Spleen (tissue), 11 donors: Measurements from ENCODE around the gene MAST4. TPM values are rescaled to one million over a fixed set of nuclear protein-coding genes. Genes with fewer than 3 reads are reported as not detected.

Experiments
- DNase-seq: peaks from one replicate; pipeline ENCODE4 v3.0.0-alpha.2; 2020
- H3K27ac ChIP-seq, 8 donors: fragments of 200-600 bp; sonication (generic) in 7 of 8; 1 replicate in 4 of 8; 2 replicates in 4 of 8; pipeline versions ENCODE4 v1.5.0 to v1.8.0; 2016 to 2021; ENCODE audit warnings: inconsistent platforms in 4 of 8, mild to moderate bottlenecking in 4 of 8, moderate library complexity in 1 of 8
- H3K27me3 ChIP-seq, 7 donors: fragments of 200-600 bp; sonication (generic) in 6 of 7; replicated peaks in 1 of 7; 1 replicate in 4 of 7; 2 replicates in 3 of 7; pipeline versions ENCODE4 v1.5.0 to v1.8.0; 2016 to 2021; ENCODE audit warnings: inconsistent platforms in 3 of 7, mild to moderate bottlenecking in 1 of 7
- H3K36me3 ChIP-seq, 6 donors: fragments of 200-600 bp; sonication (generic) in 5 of 6; 1 replicate in 4 of 6; 2 replicates in 2 of 6; pipeline versions ENCODE4 v1.5.0 to v1.8.0; 2016 to 2021; ENCODE audit warnings: inconsistent platforms in 2 of 6
- H3K4me1 ChIP-seq, 6 donors: fragments of 200-600 bp; sonication (generic) in 5 of 6; 1 replicate in 3 of 6; 2 replicates in 3 of 6; pipeline versions ENCODE4 v1.5.0 to v1.8.0; 2016 to 2021; ENCODE audit warnings: inconsistent platforms in 3 of 6
- H3K4me3 ChIP-seq, 8 donors: fragments of 200-600 bp; sonication (generic) in 7 of 8; 1 replicate in 4 of 8; 2 replicates in 4 of 8; pipeline versions ENCODE4 v1.5.0 to v1.8.0; 2016 to 2021; ENCODE audit warnings: inconsistent platforms in 4 of 8, mild to moderate bottlenecking in 4 of 8, moderate library complexity in 2 of 8
- H3K9me3 ChIP-seq, 8 donors: fragments of 200-600 bp; sonication (generic) in 7 of 8; 1 replicate in 4 of 8; 2 replicates in 4 of 8; pipeline versions ENCODE4 v1.5.0 to v1.8.0; 2016 to 2021; ENCODE audit warnings: inconsistent platforms in 4 of 8
- CTCF ChIP-seq, 11 experiments: fragments of 200-600 bp in 7 of 11; fragments of 450-650 bp in 4 of 11; sonication (generic) in 4 of 11; IDR thresholded peaks in 8 of 11; conservative IDR thresholded peaks in 3 of 11; 1 replicate in 7 of 11; 2 replicates in 4 of 11; pipeline versions ENCODE4 v1.4.0 to v1.8.0; 2016 to 2021; ENCODE audit warnings: antibody characterized with exemption in 11 of 11, inconsistent platforms in 4 of 11, mild to moderate bottlenecking in 1 of 11
- POLR2A ChIP-seq, 3 donors: fragments of 450-650 bp; IDR thresholded peaks; one replicate each; pipeline ENCODE4 v1.5.1; 2017; ENCODE audit warnings: antibody characterized with exemption in 3 of 3, mild to moderate bottlenecking in 1 of 3
- POLR2AphosphoS5 ChIP-seq, 3 donors: sonication (generic); formaldehyde crosslinking; IDR thresholded peaks; one replicate each; pipeline ENCODE4 v1.5.1; 2017; ENCODE audit warnings: antibody characterized with exemption in 3 of 3
- WGBS, 5 donors: extraction: QIAGEN DNeasy Blood & Tissue Kit in 3 of 5; methylation state at CpG; one replicate each; pipeline versions ENCODE4 v1.1.5 to v1.1.7; 2013 to 2018; 5-methylcytosine and 5-hydroxymethylcytosine counted together
- intact Hi-C: fragments of 100-400 bp; cut with DNase I; formaldehyde crosslinking; loops from one replicate; pipeline ENCODE4 v1.15.0; 2023; ENCODE audit warnings: low total_unique reads
- polyA plus RNA-seq, 3 donors: library from polyadenylated mRNA; stranded (reverse); fragments of 200-250 nt; gene quantifications; one replicate each; pipeline ENCODE4 v1.2.1, GENCODE V29; 2013
- total RNA-seq, 7 donors: library from RNA; depleted of rRNA in 3 of 7; stranded (reverse); fragments of >200 nt in 3 of 7; fragmentation: NEBNext Ultra II Directional in 4 of 7; extraction: Animal tissue kit (Norgen Biotek cat#: 25700) in 4 of 7; gene quantifications; one replicate each; pipeline versions ENCODE4 v1.1.0 to v1.2.1, GENCODE V29; 2016 to 2021
- donor health status: healthy with polysubstance abuse.
- donor health status: DM: no; HTN: no; CAD: no; lungs with moderate emphysema.
- donor health status: DM: no; HTN: no; CAD: no.
- donor health status: Bipolar disorder and iron deficiency.
- donor health status: healthy.
- donor health status: DM: no; HTN: no; CAD: no.
- donor health status: DM: yes; HTN: yes; CAD: no.

The MAST4 gene
- total and polyA plus RNA-seq, 10 donors: 2.5 to 43.7 (median 25.4) TPM

- no peaks in the 10 kb centered on the region for H3K27me3 ChIP-seq
- WGBS, 5 donors: 89 to 94% (median 91%) methylated on average over 2 of the region's 2 CpGs
- H3K4me3 ChIP-seq: no peak overlapping the region
- TF ChIP-seq POLR2A (IDR thresholded peaks at IDR 0.05) (no peak), CTCF (IDR thresholded peaks at IDR 0.05 in 8 of 11, conservative IDR thresholded peaks at IDR 0.05 in 3 of 11) (no peak), POLR2AphosphoS5 (IDR thresholded peaks at IDR 0.05) (no peak)
- no peak overlapping the region for H3K27ac ChIP-seq
- no peaks in the 10 kb centered on the region for H3K4me1 ChIP-seq
- no peak for DNase-seq
- no peaks in the 10 kb centered on the region for H3K9me3 ChIP-seq
- intact Hi-C loops: no loop called here
- no peaks in the 10 kb centered on the region for H3K36me3 ChIP-seq
Observed at GRCh38 chr5:66972004-66972403, 375.8 kb downstream of the MAST4 start.

GRCh38 chr5:66974256-66974655 lies 378.1 kb downstream of the MAST4 start:
- Histone ChIP-seq H3K27me3 (no peaks in the 10 kb centered on the region), H3K27ac (no peak overlapping the region), H3K36me3 (no peaks in the 10 kb centered on the region), H3K4me1 (no peaks in the 10 kb centered on the region), H3K9me3 (no peaks in the 10 kb centered on the region), H3K4me3 (no peak overlapping the region)
- intact Hi-C loops: no loop called here
- DNase-seq: no peak
- TF ChIP-seq POLR2A (IDR thresholded peaks at IDR 0.05): no peak
- TF ChIP-seq CTCF (IDR thresholded peaks at IDR 0.05 in 8 of 11, conservative IDR thresholded peaks at IDR 0.05 in 3 of 11): no peak
- no peak for TF ChIP-seq POLR2AphosphoS5 (IDR thresholded peaks at IDR 0.05)
- WGBS, 5 donors: 78 to 90% (median 87%) methylated on average over 6 of the region's 6 CpGs

GRCh38 chr5:66976108-66976507 lies 379.9 kb downstream of the MAST4 start:
- no peaks in the 10 kb centered on the region for H3K27me3 ChIP-seq
- no peaks in the 10 kb centered on the region for H3K36me3 ChIP-seq
- no peak for DNase-seq
- no peak for TF ChIP-seq CTCF (IDR thresholded peaks at IDR 0.05 in 8 of 11, conservative IDR thresholded peaks at IDR 0.05 in 3 of 11)
- TF ChIP-seq POLR2AphosphoS5 (IDR thresholded peaks at IDR 0.05): no peak
- no peak for TF ChIP-seq POLR2A (IDR thresholded peaks at IDR 0.05)
- intact Hi-C loops: no loop called here
- no peaks in the 10 kb centered on the region for H3K9me3 ChIP-seq
- no peak overlapping the region for H3K27ac ChIP-seq
- H3K4me3 ChIP-seq: no peak overlapping the region
- WGBS, 5 donors: 81 to 99% (median 94%) methylated on average over 4 of the region's 4 CpGs
- no peaks in the 10 kb centered on the region for H3K4me1 ChIP-seq

DNA sequence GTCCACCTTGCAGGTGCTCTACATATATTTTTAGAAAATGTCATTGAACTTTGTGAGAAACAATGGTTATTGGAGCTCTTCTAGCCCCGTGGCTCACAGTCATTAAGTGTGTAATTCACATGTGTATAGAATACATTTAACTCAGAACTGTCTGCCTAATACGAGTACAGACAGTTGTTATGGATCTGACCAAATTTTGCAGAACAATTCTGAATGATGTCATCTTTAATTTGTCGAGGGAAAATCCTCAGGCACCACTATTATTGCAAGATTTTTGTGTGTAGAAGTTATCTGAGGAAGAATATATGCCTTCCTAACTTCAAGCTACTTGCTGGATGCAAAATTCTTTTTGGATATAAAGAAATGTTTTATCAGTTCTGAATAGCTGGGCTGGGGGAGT lies 383.5 kb downstream of the MAST4 start:
- no peak overlapping the region for H3K27ac ChIP-seq
- no peaks in the 10 kb centered on the region for H3K4me1 ChIP-seq
- no peaks in the 10 kb centered on the region for H3K27me3 ChIP-seq
- no peaks in the 10 kb centered on the region for H3K9me3 ChIP-seq
- intact Hi-C loops: loop anchor here (10.0 kb wide), 2 partner anchors 175 to 225 kb away; no protein-coding TSS in a partner anchor
- H3K36me3 ChIP-seq: no peaks in the 10 kb centered on the region
- TF ChIP-seq POLR2AphosphoS5 (IDR thresholded peaks at IDR 0.05): no peak
- no peak for TF ChIP-seq POLR2A (IDR thresholded peaks at IDR 0.05)
- no peak for TF ChIP-seq CTCF (IDR thresholded peaks at IDR 0.05 in 8 of 11, conservative IDR thresholded peaks at IDR 0.05 in 3 of 11)
- no peak overlapping the region for H3K4me3 ChIP-seq
- no peak for DNase-seq
- 64 to 88% (median 81%) methylated on average over 3 of the region's 3 CpGs for WGBS, 5 donors
